Keratinocyte (primary cell): ENCODE data around the gene BPGM. TPM values are rescaled to one million over a fixed set of nuclear protein-coding genes. Genes with fewer than 3 reads are reported as not detected.

Source experiments
- DNase-seq: peaks from one replicate; pipeline ENCODE4 v3.0.0-alpha.2; 2011; ENCODE audit warnings: low read depth, missing footprints, low spot score
- FAIRE-seq: peaks from 2 replicates; lab custom pipeline; 2011; peaks lifted over from hg19 to GRCh38; lab: Jason Lieb, UNC
- H2AFZ ChIP-seq: 2 replicates; pipeline ENCODE4 v1.6.0; 2012; ENCODE audit warnings: low read length, control low read depth, inconsistent platforms; ENCODE audit not compliant: control insufficient read depth
- H3K27ac ChIP-seq: 2 replicates; pipeline ENCODE4 v1.5.1; 2011; ENCODE audit warnings: low read length; ENCODE audit not compliant: control insufficient read depth, insufficient read depth
- H3K27me3 ChIP-seq: 3 replicates; pipeline ENCODE4 v1.6.0; 2011; ENCODE audit warnings: low read length; ENCODE audit not compliant: control insufficient read depth, insufficient read depth; ENCODE audit errors: extremely low read depth
- H3K36me3 ChIP-seq, 2 experiments: 2 replicates in 1 of 2; 3 replicates in 1 of 2; pipeline ENCODE4 v1.5.1; 2011; ENCODE audit warnings: low read length in 2 of 2, mild to moderate bottlenecking in 1 of 2; ENCODE audit not compliant: control insufficient read depth in 2 of 2, insufficient read depth in 2 of 2; ENCODE audit errors: extremely low read depth in 1 of 2
- H3K4me1 ChIP-seq: 3 replicates; pipeline ENCODE4 v1.5.1; 2011; ENCODE audit warnings: low read length; ENCODE audit not compliant: control insufficient read depth, insufficient read depth; ENCODE audit errors: extremely low read depth
- H3K4me2 ChIP-seq: 3 replicates; pipeline ENCODE4 v1.6.0; 2011; ENCODE audit warnings: low read depth, low read length; ENCODE audit not compliant: control insufficient read depth, insufficient read depth; ENCODE audit errors: extremely low read depth
- H3K4me3 ChIP-seq, 3 experiments: fragments of 200-600 bp in 1 of 3; sonication (generic) in 1 of 3; 2 replicates in 2 of 3; 3 replicates in 1 of 3; pipeline ENCODE4 v1.5.1; 2011 to 2016; ENCODE audit warnings: low read length in 3 of 3, mild to moderate bottlenecking in 3 of 3, control low read depth in 2 of 3, inconsistent platforms in 1 of 3, low read depth in 1 of 3, mixed read lengths in 1 of 3, mixed run types in 1 of 3, moderate library complexity in 1 of 3; ENCODE audit not compliant: control insufficient read depth in 2 of 3, insufficient read depth in 2 of 3; ENCODE audit errors: extremely low read depth in 1 of 3
- H3K79me2 ChIP-seq: 2 replicates; pipeline ENCODE4 v1.6.0; 2012; ENCODE audit warnings: low read length; ENCODE audit not compliant: control insufficient read depth, insufficient read depth
- H3K9ac ChIP-seq: 3 replicates; pipeline ENCODE4 v1.6.0; 2011; ENCODE audit warnings: low read length; ENCODE audit not compliant: control insufficient read depth, insufficient read depth; ENCODE audit errors: extremely low read depth
- H3K9me1 ChIP-seq: 3 replicates; pipeline ENCODE4 v1.6.0; 2011; ENCODE audit warnings: low read length; ENCODE audit not compliant: control insufficient read depth, insufficient read depth; ENCODE audit errors: extremely low read depth
- H3K9me3 ChIP-seq: 2 replicates; pipeline ENCODE4 v1.5.1; 2012; ENCODE audit warnings: low read depth, low read length; ENCODE audit not compliant: control insufficient read depth
- H4K20me1 ChIP-seq: 3 replicates; pipeline ENCODE4 v1.6.0; 2011; ENCODE audit warnings: low read length; ENCODE audit not compliant: control insufficient read depth, insufficient read depth; ENCODE audit errors: extremely low read depth
- EZH2 ChIP-seq: IDR thresholded peaks from one replicate; pipeline ENCODE4 v1.6.1; 2012; ENCODE audit warnings: inconsistent platforms, mild to moderate bottlenecking, low read length, moderate library complexity
- dilution Hi-C: fragments of 300-500 bp; cut with MboI; formaldehyde crosslinking; loops from one replicate; pipeline ENCODE4 v1.7.0; 2020; ENCODE audit warnings: low sequenced_read_pairs; ENCODE audit not compliant: extremely low pct_ligation_motif_present
- polyA plus RNA-seq, 5 experiments: library from polyadenylated mRNA; depleted of rRNA in 3 of 5; stranded (reverse) in 3 of 5; stranded (forward) in 1 of 5; unstranded in 1 of 5; fragments of >200 nt; gene quantifications; 1 replicate in 1 of 5; 2 replicates in 3 of 5; 3 replicates in 1 of 5; pipeline versions ENCODE4 v1.2.1 to v1.2.3, GENCODE V29; 2011 to 2012; ENCODE audit warnings: missing spikeins in 2 of 5, low read depth in 1 of 5, low replicate concordance in 1 of 5
- TF ChIP-seq, protein P1 (sequence below), 3 experiments: IDR thresholded peaks in 1 of 3; conservative IDR thresholded peaks in 1 of 3; optimal IDR thresholded peaks in 1 of 3; 2 replicates in 2 of 3; 3 replicates in 1 of 3; pipeline versions ENCODE3 to v1.5.1; 2011; ENCODE audit warnings: low read length in 3 of 3, mild to moderate bottlenecking in 3 of 3, moderate library complexity in 2 of 3, control low read depth in 1 of 3, inconsistent platforms in 1 of 3; ENCODE audit not compliant: insufficient read depth in 2 of 3; ENCODE audit errors: extremely low read depth in 1 of 3

Gene BPGM
- polyA plus RNA-seq, 1 donor (not counting 4 experiments of a cell fraction or from before 2014, with no cell fraction given) = 31.2 TPM

DNA sequence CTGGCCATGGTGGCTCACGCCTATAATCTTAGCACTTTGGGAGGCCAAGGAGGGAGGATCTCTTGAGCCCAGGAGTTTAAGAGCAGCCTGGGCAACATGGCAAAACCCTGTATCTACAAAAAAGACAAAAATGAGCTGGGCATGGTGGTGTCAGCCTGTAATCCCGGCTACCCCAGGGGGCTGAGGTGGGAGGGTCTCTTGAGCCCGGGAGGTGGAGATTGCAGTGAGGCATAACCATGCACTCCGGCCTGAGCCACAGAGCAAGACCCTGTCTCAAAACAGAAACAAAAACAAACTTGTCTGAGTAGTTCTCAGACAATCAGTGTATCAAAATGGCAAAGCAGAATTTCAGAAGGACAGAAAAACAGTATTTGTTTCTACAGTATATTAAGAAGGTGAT is 45.2 kb upstream of the BPGM start:
- Histone ChIP-seq H3K36me3 (no peaks in the 10 kb centered on the region), H3K27ac (no peak overlapping the region), H3K4me3 (no peak overlapping the region), H2AFZ (no peak overlapping the region), H3K4me2 (no peak overlapping the region), H4K20me1 (no peaks in the 10 kb centered on the region), H3K9me3 (peaks cover 2% of the 10 kb centered on the region), H3K79me2 (no peaks in the 10 kb centered on the region), H3K4me1 (no peaks in the 10 kb centered on the region), H3K9me1 (no peaks in the 10 kb centered on the region), H3K9ac (no peak overlapping the region), H3K27me3 (no peaks in the 10 kb centered on the region)
- FAIRE-seq (no peak), DNase-seq (no peak)
- no peak for TF ChIP-seq EZH2
- TF ChIP-seq, protein P1, sequence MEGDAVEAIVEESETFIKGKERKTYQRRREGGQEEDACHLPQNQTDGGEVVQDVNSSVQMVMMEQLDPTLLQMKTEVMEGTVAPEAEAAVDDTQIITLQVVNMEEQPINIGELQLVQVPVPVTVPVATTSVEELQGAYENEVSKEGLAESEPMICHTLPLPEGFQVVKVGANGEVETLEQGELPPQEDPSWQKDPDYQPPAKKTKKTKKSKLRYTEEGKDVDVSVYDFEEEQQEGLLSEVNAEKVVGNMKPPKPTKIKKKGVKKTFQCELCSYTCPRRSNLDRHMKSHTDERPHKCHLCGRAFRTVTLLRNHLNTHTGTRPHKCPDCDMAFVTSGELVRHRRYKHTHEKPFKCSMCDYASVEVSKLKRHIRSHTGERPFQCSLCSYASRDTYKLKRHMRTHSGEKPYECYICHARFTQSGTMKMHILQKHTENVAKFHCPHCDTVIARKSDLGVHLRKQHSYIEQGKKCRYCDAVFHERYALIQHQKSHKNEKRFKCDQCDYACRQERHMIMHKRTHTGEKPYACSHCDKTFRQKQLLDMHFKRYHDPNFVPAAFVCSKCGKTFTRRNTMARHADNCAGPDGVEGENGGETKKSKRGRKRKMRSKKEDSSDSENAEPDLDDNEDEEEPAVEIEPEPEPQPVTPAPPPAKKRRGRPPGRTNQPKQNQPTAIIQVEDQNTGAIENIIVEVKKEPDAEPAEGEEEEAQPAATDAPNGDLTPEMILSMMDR (optimal IDR thresholded peaks at IDR 0.05 in 1 of 3, IDR thresholded peaks at IDR 0.05 in 1 of 3, conservative IDR thresholded peaks at IDR 0.05 in 1 of 3; ENCODE audit: extremely low read depth in 1 of 3, insufficient read depth in 2 of 3, low read length in 3 of 3) = no peak
- dilution Hi-C loops = no loop called here

DNA sequence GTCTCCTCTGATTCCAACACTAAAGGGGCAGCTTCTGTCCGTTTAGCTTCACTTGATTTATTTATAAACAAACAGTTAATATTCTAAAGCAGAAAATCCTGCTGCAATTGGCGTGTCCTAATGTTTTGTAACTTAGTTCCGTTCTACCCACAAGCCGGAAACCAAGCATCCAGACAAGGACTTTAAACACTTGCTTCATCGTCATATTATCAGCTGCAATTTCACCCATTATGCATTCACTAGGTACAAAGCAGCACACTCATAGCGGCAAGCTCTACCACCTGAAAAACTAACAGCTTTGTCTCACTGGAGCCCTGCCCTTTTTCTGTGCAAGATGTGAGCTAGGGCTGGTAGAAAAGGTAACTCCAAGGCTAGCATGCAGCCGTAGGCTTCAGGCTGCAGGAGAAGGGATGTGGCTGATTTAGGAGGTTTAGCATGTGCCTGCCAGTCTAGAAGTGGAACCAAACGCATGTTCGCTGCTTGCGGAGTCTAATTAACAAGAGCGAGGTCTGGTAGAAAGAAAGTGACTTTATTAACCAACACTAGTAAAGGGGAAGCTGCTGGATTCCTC is 43.7 kb upstream of the BPGM start:
- FAIRE-seq = no peak

More for the DNA sequence above, 43.7 kb upstream of the BPGM start:
- H3K9me3 ChIP-seq = peaks cover 2% of the 10 kb centered on the region
- H3K79me2 ChIP-seq = no peaks in the 10 kb centered on the region
- TF ChIP-seq EZH2 = no peak
- TF ChIP-seq, protein P1 (optimal IDR thresholded peaks at IDR 0.05 in 1 of 3, IDR thresholded peaks at IDR 0.05 in 1 of 3, conservative IDR thresholded peaks at IDR 0.05 in 1 of 3; ENCODE audit: extremely low read depth in 1 of 3, insufficient read depth in 2 of 3, low read length in 3 of 3) = no peak
- no peaks in the 10 kb centered on the region for H3K27me3 ChIP-seq
- H3K4me3 ChIP-seq = no peak overlapping the region
- dilution Hi-C loops = no loop called here
- H4K20me1 ChIP-seq = no peaks in the 10 kb centered on the region
- no peak overlapping the region for H3K27ac ChIP-seq
- no peaks in the 10 kb centered on the region for H3K36me3 ChIP-seq
- no peak overlapping the region for H3K9ac ChIP-seq
- DNase-seq = no peak
- peak overlapping the region; percentile 41 for H3K4me2 ChIP-seq
- H3K4me1 ChIP-seq = no peaks in the 10 kb centered on the region
- H3K9me1 ChIP-seq = no peaks in the 10 kb centered on the region
- peak overlapping the region; percentile 22 for H2AFZ ChIP-seq
